Stimulated activated CD8-positive, alpha-beta memory T cell treated with anti-CD3 and anti-CD28 coated beads, Interleukin-4, amount 100 ng/mL, for 48 hours (primary cell): Measurements from ENCODE around the gene CADPS2.

Experiments
- DNase-seq: peaks from one replicate; pipeline ENCODE4 v3.0.0-alpha.2; 2020

CADPS2 gene

DNA sequence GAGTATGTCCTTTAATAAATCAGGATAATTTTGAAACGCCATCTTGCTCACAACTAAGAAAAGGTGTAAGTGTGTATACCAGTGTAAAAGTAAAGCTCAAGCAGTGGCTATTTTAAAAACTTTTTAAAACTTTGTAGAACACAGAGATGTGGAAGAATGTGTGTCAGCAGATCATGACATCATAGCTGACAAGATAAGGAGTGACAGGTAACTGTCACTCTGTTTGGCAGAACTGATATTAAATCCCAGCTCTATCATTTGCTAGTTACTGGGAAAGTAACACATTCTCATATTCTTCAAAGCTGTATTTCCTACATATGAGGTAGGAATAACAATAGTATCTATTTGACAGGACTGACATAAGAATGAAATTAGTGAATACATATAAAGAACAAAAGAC lies 119.7 kb downstream of the CADPS2 start:
- no peak for DNase-seq

DNA sequence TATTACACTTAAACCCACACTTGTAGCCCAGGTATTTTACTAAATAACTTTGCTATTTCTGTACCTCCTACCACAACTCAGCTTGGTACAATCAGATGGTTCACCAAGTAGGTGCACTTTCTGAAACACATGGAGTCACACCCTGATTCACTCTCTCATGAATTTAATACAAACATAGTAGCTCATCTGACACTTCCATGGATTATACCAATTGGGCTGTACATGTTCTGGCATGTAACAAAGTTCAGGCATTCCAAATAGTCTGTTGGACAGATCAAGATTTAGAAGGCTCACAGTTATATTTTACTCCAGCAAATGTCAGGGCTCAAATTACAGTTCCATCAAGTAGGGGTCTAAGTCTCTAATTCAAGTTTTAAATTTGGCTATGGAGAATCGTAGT lies 121.4 kb downstream of the CADPS2 start:
- DNase-seq, result no peak

DNA sequence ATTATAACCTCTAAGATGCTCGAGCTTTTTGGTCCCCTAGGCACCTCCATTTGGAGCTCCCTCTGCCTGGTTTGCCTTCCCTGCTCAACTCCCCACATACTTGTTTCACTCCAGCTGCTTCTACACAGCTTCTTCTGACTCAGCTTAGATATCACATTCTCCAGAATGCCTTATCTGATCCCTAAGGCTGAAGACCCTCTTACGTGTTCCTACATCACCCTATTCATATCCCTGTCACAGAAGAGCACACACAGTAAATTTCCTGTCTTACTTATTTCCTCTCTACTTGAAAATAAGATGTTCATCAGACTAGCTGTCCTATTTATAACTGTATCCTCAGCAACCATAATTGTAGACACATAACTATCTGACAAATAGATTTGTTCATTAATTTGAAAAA lies 122.2 kb downstream of the CADPS2 start:
- DNase-seq, result no peak

DNA sequence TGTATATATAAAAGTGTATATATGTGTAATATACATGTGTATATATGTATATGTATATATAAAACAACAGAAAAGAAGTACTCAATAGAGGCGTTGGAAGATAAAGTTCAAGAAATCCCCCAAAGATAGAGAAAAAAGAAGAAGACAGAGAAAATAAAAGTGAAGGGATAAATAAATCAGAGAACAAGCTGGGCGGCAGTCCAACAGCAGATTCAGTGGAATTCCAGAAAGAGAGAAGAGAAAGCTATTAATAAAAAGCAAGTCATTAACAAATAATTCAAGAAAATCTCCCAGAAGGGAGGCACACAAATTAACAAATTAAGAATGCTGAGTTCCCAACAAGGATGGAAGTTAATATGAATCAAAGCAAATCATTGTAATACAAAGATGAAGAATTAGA lies 124.2 kb downstream of the CADPS2 start:
- DNase-seq, result no peak

DNA sequence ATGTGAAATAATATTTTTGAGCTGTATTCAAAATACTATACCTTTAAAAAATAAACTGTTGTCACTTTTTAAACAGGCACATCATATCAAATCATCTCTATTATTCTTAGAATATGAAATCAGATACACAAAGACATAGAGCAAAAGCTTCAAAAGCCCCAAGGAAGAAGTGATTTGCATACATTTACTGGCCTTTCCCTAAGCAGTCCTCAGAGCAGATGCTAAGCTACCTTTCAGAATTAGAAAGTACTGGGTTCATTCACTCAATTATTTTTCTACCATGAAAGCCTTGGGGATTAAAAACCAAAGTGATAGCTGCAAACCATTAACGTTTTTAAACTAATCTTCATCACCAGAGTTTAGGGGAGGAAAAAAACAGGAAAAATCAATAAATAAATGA lies 127.8 kb downstream of the CADPS2 start:
- no peak for DNase-seq

DNA sequence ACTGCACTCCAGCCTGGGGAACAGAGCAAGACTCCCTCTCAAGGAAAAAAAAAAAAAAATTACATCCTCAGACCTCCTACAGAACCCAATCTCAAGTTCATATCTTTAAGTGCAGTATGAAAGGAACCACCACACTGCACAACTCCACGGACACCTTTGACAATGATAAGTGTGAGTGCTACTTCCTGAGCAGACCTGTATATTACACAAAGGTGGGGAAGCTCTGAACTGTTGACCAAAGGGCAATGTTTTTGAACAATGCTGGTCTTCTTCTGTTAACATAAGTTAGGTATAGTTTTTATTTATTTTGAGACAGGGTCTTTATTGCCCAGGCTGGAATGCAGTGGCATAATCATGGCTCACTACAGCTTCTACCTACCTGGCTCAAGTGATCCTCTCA lies 129.4 kb downstream of the CADPS2 start:
- DNase-seq, result no peak

DNA sequence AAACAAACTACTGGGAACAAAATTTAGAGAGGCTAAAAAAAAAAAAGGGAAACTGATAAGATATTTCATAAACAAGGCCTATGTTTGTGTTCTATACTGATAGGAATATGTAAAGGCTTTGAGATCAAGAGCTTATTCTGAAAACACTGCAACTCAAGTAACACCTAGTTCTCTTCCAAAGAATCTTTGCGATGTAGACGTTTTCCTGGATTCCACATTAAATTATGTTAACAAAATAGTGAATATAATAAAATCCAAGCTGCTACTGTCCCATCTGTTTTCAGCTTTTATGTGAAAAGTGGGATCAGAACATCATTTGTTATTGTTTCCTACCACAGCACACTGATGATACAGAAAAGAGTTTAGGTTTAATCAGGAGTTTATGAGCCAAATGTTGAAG lies 130.6 kb downstream of the CADPS2 start:
- DNase-seq, result no peak

DNA sequence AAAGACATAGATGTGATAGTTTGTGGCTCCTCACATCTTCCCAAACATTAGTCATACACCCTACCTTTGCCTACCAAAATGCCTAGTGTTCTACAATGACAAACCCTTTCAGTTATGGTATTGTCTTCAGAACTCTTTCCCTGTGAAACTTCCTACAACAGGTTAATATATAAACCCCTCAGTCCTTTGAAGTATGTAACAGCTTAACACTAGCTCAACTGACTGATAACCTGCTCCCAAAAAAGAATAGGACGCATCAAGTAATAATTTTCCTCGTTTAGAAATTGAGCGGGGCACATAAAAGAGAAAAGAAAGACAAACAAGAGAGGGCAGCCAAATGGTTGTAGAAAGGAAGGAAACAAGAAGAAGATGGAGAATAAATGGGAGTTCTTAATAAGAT lies 133.7 kb downstream of the CADPS2 start:
- DNase-seq, result no peak

DNA sequence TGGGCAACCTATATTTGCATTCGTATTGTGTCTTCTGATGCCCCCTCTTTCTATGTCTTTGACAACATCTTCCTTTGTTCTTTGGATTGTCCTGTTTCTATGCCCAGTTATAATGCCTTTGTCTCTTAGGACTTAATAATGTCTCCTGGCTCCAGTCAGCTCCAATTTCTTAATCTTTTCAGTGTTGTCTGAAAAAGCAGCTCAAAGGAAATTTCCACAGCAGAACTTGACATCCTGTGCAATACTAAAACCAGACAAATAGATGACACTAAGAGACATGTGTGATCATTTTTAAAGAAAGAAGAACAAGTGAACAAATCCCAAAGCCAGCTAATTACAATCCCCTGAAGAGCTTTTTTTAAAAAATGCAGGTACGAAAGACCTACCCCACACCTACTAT lies 135.9 kb downstream of the CADPS2 start:
- no peak for DNase-seq

DNA sequence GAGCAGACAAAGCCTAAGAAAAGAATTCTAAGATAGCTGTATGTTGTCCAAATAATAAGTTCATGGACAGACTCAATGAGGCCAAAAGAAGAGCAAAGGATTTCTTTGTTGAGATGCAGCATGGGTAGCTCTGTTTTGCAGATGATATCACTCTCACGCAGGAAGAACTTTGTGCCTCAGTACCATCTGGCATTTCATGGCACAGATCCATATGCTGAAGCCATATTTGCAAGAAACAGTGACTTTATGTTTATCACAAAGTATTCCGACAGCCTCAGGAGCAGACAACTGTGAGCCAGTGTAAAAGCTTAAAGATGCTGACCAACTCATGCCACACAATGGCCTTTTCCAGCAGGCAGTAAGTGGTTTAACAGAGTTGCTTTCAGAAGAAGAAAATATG lies 138.1 kb downstream of the CADPS2 start:
- no peak for DNase-seq

DNA sequence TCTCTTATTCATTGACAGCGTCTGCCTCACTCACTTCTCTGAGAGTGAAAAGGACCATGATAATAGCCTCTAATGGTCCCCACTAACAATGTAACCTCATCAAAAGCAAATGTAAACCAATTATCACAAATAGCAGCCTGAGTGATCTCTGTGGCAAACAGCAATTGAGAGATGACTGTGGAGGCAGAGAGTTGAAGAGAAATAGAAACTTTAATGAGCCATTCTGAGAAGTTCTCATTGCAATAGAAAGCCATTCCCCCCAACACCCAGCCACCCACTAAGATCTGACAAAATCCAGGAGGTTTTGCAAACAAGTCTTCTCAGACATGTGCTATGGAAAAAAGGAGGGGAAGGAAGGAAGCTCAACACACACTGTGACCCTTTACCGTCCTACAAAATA lies 139.3 kb downstream of the CADPS2 start:
- DNase-seq, result no peak

DNA sequence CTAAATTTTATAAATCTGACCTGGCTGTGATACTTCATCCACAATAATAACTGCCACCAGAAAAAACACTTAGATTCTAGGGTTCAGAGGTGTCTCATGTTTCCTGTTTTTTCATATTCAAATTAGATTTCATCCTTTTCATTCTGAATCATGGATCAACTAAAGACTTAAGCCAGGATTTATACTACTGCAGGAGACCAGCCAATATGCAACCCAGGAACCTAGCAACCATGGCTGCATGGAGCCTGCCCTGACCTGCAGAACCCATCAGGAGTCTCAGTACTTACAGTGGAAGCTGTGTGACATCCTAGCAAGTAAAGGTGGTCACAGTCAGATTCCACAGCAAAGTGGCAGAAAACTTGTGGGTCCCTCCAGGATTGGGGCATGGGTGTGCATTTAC lies 143.0 kb downstream of the CADPS2 start:
- DNase-seq, result no peak

DNA sequence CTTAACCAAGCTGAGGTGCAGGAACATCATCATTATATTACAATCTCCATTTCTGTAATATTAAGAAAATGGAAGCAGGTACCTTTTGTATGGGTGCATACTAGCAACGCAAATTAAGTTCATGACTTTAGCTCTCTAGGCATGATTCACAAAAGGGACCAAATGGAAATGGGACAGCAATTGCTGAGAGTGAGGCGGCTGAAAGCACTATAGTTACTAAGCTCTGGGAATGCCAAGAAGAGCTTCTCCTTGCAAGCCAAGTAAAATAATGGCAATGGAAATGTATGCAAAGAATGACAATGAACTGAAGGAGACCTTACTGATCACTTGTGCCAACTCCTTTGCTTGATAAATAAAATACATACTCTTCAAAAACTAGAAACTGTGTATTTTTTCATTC lies 147.3 kb downstream of the CADPS2 start:
- no peak for DNase-seq

DNA sequence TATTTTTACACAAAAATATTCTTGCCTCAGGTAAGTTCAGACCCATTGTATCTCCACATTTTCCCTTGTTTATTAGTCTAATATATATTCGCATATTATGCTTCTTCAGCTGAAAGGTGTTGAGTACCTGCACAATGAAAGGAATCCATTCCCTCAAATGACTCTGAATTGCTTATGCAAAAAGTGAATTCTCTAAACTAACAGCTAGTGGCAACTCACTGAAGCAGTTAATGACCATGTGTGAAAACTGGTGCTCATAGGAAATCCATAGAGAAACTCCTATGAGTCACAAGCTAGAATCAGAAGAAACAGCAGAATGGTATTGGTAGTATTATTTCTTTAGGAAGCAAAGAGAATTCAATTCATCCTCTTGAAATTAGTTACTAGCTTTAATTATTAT lies 150.1 kb downstream of the CADPS2 start:
- no peak for DNase-seq

DNA sequence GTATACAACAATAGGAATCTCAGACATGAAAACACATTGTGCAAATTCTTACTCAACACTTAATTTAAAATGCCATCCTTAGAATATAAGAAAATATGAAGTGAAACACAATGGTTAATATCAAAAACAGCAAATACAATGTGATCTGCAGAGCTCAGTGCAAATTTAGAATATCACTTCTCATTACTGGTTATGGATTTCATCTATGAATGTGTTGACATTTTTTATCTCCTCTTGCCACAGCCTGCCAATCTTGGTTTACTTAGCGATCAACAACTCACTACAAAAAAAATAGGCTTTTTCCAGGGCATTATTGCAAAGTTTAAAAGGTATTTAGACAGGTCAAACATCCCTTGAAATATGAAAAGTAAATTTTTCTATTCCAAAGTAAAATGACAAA lies 158.5 kb downstream of the CADPS2 start:
- no peak for DNase-seq

DNA sequence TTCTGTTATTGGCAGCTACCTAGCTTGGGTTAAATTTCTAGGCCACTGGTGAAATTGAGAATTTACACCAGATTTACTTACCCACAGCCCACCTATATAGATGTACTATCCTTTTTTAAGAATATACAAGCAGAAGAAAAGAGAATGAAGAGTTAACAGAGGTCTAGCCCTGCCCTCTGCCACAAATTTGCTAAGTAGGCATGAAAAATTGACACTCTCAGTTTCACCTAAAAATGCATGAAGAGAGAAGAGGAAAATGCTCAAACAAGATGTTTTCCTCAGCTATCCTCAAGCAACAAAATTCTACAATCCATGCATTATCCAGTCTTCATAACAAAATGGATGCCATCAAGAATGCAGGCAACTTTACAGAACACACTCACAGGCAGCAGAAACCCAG lies 158.9 kb downstream of the CADPS2 start:
- no peak for DNase-seq

DNA sequence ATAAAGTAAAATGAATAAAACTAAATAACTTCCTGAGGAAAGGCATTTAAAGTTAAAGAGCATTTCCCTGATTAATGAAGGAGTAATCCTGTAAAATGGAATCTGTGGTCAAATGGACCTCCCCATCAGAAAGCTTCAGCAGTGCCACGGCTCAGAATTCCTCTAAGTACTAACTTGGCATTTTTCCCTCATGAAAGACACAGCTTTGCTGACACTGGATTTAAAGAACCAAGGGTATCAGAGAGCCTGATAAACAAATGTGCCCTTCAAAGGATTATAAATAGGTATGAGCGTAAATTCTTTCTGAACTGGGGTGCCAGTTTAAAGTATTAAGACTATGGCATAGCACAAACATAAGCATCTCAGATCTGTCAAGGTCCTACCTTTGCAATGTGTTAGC lies 159.4 kb downstream of the CADPS2 start:
- no peak for DNase-seq

DNA sequence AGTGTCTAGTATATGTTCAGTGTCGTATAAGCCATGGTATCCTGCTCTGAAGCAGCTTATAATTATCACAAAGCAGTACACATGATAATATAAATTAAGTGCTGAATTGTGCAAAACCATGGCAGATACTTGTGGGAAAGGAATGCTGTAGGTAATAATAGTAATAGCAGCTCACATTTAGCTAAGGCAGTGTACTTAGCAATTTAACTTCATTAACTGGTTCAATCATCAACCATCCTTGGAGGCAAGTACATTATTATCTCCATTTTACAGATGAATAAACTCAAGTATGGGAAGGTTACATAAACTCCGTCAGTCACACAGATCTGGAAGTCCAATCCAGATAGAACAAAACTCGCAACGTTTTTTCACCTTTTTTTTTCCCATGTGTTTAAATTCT lies 161.9 kb downstream of the CADPS2 start:
- no peak for DNase-seq

DNA sequence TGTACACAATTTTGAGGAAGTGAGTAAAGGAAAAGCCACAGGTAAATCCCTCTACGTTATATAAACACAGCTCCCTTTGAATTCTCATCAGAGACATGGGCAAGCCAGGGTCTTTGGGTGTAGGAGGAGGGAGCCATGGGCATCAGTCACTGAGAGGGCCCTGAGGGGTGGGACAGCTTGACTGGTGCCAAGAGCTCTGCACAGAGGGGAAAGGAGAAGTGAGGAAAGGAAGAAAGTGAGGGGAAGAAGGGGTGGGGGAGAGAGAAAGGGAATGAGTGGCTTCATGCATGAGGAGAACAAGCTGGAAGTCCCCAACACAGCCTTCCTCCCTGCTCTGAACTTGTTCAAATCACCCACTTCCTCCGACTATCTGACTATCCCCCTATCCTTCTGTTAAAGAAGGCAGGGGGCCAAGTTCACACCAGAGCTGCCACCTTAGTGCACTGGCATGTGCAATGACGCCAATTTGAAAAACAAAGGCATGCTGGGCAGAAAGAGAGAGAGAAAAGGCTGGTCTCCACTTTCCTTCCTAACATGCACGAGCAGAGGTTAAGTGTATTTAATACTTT lies 167.2 kb downstream of the CADPS2 start:
- no peak for DNase-seq

DNA sequence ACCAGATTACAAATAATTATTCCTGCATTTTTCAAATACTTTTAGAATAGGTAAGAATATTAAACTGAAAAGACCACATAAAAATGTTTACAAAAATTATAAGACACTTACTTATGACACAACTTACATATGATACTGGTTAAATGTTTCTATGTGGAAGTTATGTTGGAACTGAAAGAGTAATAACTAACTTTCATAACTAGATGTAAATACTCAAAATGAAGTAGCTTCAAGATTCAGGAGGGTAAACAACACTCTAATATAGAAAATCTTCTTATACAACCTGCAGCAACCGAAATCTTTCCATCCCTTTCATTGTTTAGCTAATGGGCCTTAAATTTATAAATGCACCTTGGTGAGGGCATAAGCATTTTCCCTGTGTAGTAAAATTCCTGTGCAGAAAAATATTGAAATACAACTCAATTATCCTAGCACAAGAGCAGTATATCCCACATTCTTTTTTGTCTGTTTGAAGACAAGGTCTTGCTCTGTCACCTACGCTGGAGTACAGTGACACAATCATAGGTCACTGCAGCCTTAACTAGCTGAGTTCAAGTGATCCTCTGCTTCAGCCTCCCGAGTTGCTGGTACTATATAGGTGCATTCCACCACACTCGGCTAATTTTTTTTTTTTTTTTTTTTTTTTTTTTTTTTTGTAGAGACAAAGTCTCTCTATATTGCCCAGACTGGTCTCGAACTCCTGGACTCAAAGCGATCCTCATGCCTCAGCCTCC lies 168.7 kb downstream of the CADPS2 start:
- DNase-seq, result no peak

DNA sequence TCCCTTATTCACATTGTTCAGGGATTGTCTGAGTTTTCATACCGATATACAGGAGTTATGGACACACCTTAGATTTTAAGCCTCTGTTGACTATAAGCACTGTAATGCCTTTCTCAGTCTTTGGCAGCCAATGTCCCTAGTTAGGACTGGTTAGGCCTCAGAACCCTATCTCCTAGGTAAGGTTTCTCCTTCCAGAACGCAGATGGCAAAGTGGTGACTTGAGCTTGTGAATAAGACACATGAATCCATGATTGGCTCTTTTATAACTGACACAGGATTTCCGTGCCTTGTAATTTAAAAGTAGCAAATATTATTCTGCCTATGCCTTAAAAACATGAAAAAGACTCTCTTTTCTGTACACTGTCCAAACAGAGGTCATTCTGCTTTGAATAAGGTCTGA lies 171.1 kb downstream of the CADPS2 start:
- DNase-seq, result no peak

DNA sequence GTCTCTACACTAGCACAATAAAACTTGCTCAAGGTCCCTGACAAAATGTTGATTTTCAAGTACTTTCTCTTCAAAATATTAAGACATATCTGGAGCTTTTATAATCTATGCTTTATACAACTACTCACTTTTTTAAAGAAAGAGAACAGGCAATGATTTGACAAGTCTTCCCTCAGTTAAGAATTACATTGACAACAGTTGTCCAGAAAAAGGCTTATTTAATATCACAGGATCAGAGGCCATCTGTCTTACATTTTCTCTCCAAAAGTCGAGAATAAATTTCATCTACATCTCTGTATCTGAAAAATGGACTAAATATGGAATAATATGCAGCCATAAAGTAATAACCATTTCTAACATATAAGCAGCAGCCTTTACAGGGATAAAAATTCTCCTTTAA lies 175.3 kb downstream of the CADPS2 start:
- no peak for DNase-seq

DNA sequence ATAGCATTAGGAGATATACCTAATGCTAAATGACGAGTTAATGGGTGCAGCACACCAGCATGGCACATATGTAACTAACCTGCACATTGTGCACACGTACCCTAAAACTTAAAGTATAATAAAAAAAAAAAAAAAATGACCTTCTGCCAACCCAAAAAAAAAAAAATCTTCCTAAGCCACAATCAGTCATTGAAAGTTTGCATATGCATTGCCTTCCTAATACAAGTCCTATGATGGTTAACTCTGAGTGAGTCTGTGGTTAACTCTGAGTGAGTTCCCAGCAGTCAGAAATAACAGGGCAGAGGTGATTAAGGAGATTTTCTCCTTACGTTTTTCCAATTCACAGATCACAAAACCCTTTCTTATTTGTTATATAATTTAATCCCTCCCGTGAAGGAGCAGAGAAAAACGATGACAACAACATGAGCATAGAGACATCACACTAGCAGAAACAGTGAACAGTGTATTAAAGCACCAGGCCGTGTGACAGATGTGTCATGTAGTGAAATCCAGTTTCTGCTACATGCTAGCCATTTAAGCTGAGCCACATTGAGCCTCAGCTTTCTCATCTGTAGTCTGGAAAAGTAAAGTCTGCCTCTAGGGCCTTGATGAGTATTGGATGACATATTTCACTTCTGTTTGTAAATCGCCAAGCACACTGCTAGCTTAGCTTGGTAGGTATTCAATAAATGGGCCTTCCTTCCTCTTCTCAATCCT lies 176.2 kb downstream of the CADPS2 start:
- DNase-seq, result no peak

DNA sequence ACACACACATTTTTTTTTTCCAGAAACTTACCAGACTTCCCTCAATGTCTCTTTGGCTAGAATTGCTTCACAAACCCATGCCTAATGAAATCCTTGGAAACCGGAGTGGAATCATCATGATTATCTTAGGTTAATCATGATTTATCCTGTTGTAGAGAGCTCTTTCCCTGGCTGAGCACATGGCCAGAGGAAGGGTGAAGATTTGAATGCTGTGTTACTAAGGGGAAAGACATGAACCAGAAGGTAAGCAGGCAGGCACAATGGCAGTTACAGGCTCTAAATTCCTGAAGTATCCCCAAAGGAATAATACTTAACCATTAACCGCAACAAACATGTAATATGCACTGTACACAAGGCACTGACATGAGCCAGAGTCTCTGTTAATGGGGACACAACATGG lies 179.4 kb downstream of the CADPS2 start:
- DNase-seq, result no peak
